Kidney epithelial cell (primary cell): ENCODE measurements around the gene VTI1A. TPM values are rescaled to one million over a fixed set of nuclear protein-coding genes. Genes with fewer than 3 reads are reported as not detected.

ENCODE experiments used
- DNase-seq: peaks from one replicate; pipeline ENCODE4 v3.0.0-alpha.2; 2010; ENCODE audit warnings: low read depth
- H3K27me3 ChIP-seq: 2 replicates; pipeline ENCODE4 v1.6.0; 2011; ENCODE audit warnings: low read length; ENCODE audit not compliant: control insufficient read depth, insufficient read depth
- H3K36me3 ChIP-seq: 2 replicates; pipeline ENCODE4 v1.5.1; 2011; ENCODE audit warnings: low read length; ENCODE audit not compliant: control insufficient read depth, insufficient read depth
- H3K4me3 ChIP-seq: 2 replicates; pipeline ENCODE4 v1.5.1; 2011; ENCODE audit warnings: low read depth, mild to moderate bottlenecking, control low read depth, low read length
- total RNA-seq: library from RNA; depleted of rRNA; stranded (reverse); fragments of >200 nt; gene quantifications from 2 replicates; pipeline ENCODE4 v1.2.3, GENCODE V29; 2015
- TF ChIP-seq, protein P1 (sequence below): IDR thresholded peaks from 2 replicates; pipeline ENCODE4 v1.5.1; 2011; ENCODE audit warnings: mild to moderate bottlenecking, moderate library complexity, low read length, control low read depth, inconsistent platforms; ENCODE audit not compliant: insufficient read depth, poor library complexity, severe bottlenecking

The VTI1A gene
- total RNA-seq, 1 donor from 2014 or later: 45.7 TPM

DNA sequence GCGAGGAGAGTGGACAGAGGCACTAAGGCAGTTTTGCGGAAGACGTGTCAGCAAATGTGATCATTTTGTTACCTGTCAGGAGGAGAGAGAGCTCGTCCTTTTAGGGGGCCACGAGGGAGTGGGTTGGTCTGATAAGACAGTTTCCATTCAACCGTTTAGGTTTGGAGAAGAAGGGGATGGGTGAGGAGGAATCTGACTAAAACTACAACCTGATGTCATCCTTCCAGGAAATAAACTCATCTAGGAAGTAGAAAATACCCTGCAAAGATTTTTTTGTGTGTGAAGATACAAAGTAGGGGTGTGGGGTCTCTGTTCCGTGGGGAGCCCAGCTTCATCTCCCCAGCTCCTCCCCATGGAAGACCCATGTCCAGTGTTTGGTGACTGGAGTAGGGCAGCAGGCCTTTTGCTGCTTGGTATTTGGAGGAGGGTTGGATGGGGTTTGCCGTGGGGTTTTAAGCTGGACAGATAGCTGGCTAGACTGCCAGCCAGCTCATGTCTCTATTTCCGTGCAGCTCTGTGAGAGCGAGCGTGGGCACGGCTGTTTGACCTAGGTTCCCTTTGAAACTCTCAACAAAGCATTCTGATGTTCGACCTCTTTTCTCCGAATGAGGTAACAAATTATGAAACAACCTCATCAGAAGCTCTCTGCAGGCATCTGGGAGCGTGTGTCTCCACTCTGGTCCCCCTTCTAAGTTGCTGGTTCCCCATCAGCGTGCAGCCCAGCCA lies 367.0 kb downstream of the VTI1A start:
- Histone ChIP-seq H3K4me3 (no peak overlapping the region), H3K27me3 (no peaks in the 10 kb centered on the region), H3K36me3 (no peaks in the 10 kb centered on the region)
- TF ChIP-seq, protein P1, sequence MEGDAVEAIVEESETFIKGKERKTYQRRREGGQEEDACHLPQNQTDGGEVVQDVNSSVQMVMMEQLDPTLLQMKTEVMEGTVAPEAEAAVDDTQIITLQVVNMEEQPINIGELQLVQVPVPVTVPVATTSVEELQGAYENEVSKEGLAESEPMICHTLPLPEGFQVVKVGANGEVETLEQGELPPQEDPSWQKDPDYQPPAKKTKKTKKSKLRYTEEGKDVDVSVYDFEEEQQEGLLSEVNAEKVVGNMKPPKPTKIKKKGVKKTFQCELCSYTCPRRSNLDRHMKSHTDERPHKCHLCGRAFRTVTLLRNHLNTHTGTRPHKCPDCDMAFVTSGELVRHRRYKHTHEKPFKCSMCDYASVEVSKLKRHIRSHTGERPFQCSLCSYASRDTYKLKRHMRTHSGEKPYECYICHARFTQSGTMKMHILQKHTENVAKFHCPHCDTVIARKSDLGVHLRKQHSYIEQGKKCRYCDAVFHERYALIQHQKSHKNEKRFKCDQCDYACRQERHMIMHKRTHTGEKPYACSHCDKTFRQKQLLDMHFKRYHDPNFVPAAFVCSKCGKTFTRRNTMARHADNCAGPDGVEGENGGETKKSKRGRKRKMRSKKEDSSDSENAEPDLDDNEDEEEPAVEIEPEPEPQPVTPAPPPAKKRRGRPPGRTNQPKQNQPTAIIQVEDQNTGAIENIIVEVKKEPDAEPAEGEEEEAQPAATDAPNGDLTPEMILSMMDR: no peak
- DNase-seq: no peak

DNA sequence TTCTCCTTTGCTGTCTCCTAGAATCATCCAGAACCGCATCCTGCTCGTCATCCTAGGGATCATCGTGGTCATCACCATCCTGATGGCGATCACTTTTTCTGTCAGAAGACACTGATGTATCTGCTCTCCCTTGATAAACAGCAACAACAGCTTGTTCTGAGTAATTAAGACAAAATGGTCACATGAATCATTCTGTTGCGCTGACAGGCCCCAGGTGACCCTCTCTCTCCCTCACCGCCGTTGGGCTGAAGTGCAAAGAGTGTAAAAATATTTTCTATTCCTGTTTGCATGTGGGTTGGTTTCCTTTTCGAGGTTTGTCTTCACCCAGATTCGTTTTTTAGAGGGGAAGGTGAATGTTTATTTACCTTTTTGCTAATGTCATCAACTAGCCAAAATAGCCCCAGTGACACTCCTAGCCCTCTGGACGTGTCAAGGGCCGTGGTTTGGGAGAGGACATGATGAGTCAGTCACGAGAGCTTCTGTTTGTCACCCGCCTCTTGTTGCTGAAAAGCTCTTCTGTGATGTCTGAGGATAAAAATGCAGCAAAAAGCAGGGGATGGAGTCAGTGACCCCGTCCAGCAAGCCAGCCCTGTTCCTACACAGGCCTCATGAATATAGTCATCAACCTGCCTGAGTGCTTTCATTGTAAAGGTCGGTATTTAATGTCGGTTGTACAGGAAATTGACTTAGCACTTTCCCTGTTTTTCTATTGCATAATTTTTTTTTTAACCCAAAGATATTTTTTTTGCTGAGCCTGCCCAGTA lies 368.4 kb downstream of the VTI1A start:
- TF ChIP-seq, protein P1: no peak
- H3K27me3 ChIP-seq: no peaks in the 10 kb centered on the region
- DNase-seq: peak; percentile 58
- H3K36me3 ChIP-seq: no peaks in the 10 kb centered on the region
- H3K4me3 ChIP-seq: no peak overlapping the region

DNA sequence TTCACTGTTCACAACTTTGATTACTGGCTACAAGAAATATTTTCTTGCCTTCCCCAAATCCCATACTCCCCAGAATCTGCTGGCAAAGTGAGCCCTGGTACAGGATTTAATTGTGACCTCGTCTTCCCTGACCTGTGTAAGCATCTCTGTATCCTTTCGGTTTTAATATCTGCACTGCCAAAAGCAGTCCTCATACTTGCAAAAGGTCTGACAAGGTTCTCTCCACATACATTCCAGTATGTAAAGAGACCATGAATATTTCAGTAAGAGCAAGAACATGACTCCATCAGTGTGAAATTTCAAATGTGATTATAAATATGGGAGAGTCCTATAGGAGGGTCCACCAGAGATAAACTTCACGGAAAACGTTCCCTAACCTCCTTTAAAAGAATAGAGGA lies 369.0 kb downstream of the VTI1A start:
- TF ChIP-seq, protein P1: no peak
- H3K36me3 ChIP-seq: no peaks in the 10 kb centered on the region
- H3K27me3 ChIP-seq: no peaks in the 10 kb centered on the region
- DNase-seq: no peak
- no peak overlapping the region for H3K4me3 ChIP-seq

DNA sequence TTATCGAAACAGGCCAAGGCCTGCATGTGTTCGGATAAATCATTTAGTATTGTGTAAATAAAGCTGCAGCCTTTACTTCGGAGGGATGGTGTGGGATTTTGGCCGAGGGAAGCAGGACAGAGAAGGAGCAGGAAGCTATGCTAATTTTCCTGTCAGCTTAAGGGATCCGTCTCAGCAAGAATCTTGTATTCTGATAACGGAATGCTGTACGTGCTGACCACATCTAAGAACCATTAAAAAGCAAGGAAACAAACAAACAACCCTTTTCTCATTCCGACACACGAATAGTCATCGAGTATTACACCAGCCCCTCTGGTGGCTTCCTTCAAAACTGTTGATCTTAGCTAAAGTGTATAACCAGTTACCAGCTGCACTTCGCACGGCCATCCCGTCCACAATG lies 369.9 kb downstream of the VTI1A start:
- no peaks in the 10 kb centered on the region for H3K27me3 ChIP-seq
- DNase-seq: no peak
- TF ChIP-seq, protein P1: no peak
- no peak overlapping the region for H3K4me3 ChIP-seq
- H3K36me3 ChIP-seq: no peaks in the 10 kb centered on the region

DNA sequence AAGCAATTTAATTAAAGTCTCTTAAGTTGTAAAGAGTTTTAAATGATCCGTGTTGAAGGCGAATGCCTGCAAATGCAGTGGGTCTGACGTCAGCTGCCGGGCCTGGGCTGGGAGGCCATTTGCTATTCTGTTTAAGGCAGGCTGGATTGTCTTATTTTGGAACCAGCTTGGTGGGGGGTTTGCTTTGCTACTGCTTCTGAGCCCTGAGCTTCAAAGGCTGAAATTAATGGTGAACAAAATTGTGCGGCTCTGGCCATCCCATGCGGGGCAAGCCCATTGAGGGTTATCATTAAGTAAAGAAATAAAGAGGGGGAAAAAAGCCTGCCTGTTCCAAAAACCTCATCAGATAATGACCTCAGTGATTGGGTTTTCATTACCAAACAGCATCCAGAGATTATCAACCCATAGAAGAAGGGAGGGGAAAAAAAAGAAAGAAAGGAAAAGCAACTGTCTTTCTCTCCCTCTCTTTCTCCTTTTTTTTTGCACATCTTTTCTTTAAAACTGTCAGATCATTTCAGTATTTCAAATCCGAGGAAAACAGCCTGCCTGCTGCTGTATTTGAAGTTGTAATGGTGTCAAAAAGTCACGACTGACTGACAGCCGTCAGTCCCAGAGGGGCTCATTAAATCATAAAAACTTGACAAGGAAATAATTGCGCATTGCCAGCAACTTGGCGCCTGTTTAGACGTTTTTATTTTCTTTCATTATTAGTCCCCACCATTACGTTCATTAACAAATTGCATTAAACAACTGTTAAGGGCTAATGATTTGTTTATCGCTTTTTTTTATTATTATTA lies 371.2 kb downstream of the VTI1A start:
- DNase-seq: no peak
- no peaks in the 10 kb centered on the region for H3K27me3 ChIP-seq
- TF ChIP-seq, protein P1: no peak
- H3K4me3 ChIP-seq: no peak overlapping the region
- H3K36me3 ChIP-seq: no peaks in the 10 kb centered on the region
